Omental fat pad (tissue), 4 donors: ENCODE results near the gene ILK. TPM values are rescaled to one million over a fixed set of nuclear protein-coding genes. Genes with fewer than 3 reads are reported as not detected.

ENCODE experiments used
- ATAC-seq: fragments of 150-250 bp; one replicate; pipeline ENCODE4 v1.9.1; 2016; ENCODE audit warnings: mild to moderate bottlenecking, moderate library complexity; ENCODE audit not compliant: low FRiP score
- DNase-seq: peaks from one replicate; pipeline ENCODE4 v3.0.0-alpha.2; 2019; ENCODE audit warnings: low spot score
- total RNA-seq, 4 donors: library from RNA; depleted of rRNA; stranded (reverse); fragments of >200 nt; gene quantifications; one replicate each; pipeline ENCODE4 v1.1.0, GENCODE V29; 2016
- TF ChIP-seq, protein P1 (sequence below), 3 donors: fragments of 450-650 bp; IDR thresholded peaks; one replicate each; pipeline ENCODE4 v1.5.1; 2016 to 2017; ENCODE audit warnings: antibody characterized with exemption in 3 of 3, mild to moderate bottlenecking in 3 of 3, moderate library complexity in 2 of 3

ILK gene
- total RNA-seq, 4 donors from 2014 or later = 92.1 to 189 (median 118) TPM

- ATAC-seq (no peak), DNase-seq (no peak)
- TF ChIP-seq, protein P1, sequence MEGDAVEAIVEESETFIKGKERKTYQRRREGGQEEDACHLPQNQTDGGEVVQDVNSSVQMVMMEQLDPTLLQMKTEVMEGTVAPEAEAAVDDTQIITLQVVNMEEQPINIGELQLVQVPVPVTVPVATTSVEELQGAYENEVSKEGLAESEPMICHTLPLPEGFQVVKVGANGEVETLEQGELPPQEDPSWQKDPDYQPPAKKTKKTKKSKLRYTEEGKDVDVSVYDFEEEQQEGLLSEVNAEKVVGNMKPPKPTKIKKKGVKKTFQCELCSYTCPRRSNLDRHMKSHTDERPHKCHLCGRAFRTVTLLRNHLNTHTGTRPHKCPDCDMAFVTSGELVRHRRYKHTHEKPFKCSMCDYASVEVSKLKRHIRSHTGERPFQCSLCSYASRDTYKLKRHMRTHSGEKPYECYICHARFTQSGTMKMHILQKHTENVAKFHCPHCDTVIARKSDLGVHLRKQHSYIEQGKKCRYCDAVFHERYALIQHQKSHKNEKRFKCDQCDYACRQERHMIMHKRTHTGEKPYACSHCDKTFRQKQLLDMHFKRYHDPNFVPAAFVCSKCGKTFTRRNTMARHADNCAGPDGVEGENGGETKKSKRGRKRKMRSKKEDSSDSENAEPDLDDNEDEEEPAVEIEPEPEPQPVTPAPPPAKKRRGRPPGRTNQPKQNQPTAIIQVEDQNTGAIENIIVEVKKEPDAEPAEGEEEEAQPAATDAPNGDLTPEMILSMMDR (IDR thresholded peaks at IDR 0.05) = no peak
Measured at GRCh38 chr11:6626971-6627761, 23.6 kb downstream of the ILK start.

DNA sequence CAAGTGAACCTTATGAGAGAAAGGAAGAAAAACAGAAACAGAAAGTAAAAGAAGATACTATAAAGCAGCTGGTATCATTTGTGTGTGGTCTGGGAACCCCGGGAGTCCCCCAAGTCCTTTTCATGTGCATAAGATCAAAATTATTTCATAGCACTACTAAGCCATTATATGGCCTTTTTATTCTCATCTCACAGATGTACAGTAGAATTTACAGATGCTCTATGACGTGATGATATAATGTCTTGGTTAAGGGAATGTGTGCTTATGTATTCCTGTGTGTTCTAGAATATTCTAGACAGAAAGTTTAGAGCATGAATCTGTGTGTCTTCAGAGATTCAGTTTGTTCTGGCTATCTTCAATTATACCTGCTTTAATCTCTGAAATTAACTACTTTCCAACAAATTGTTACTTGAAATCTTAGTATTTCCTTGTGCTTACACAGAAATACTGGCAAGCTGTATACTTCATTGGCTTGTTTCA is 24.2 kb downstream of the ILK start:
- TF ChIP-seq, protein P1 (IDR thresholded peaks at IDR 0.05) = no peak
- DNase-seq (no peak), ATAC-seq (no peak)

GRCh38 chr11:6628526-6628925 is 25.0 kb downstream of the ILK start:
- TF ChIP-seq, protein P1 (IDR thresholded peaks at IDR 0.05) = no peak
- ATAC-seq (no peak), DNase-seq (no peak)

DNA sequence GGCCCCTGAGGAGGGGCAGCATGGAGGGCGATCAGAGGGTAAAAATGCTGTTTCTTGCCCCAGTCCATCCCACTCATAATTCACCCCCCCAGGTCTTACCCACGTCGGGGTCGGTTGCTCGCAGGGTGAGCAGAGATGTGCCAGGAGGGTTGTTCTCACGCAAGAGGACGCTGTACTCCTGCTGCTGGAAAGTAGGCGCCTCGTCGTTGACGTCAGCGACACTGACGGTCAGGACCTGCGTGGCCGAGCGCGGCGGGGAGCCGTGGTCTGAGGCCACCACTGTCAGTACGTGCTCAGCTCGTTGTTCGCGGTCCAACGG is 26.0 kb downstream of the ILK start:
- DNase-seq (no peak), ATAC-seq (no peak)
- TF ChIP-seq, protein P1 (IDR thresholded peaks at IDR 0.05) = no peak

DNA sequence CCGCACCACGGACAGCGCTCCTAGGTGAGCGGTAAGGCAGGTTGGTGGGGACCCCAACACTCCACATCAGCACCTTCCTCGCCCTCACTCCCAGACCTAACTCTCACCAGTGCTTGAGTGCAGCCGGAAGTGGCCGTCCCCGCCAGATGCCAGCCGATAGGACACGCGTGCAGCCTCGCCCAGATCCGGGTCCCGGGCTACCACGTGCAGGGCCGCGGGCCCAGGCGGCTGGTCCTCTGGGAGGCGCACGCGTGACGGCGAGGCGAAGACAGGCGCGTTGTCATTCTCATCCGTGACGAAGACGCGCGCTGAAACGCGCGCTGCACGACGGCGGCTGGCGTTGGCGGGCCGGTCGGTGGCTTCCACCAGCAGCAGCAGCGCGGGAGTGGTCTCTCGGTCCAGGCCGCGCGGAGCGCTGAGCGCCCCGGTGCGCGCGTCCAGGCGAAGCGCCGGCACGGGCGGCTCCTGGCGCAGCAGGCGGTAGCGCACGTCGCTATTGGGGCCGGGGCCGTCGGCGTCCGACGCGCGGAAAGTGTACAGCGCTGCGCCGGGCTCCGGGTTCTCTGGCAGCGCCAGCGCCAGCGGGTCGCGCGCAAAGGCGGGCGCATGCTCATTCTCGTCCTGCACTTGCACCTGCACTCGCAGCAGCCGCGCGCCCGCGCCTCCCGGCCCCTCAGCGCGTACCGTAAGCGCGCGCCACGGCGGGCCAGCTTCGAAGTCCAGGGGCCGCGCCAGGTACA is 26.5 kb downstream of the ILK start:
- TF ChIP-seq, protein P1 (IDR thresholded peaks at IDR 0.05) = no peak
- ATAC-seq = no peak
- no peak for DNase-seq

- ATAC-seq (no peak), DNase-seq (no peak)
- TF ChIP-seq, protein P1 (IDR thresholded peaks at IDR 0.05) = no peak
Measured at GRCh38 chr11:6630632-6631291, 27.2 kb downstream of the ILK start.
